Sciatic nerve (tissue), 2 donors: ENCODE results near the gene S1PR2. TPM values are rescaled to one million over a fixed set of nuclear protein-coding genes. Genes with fewer than 3 reads are reported as not detected.

Source experiments
- ATAC-seq: fragments of 200-7000 bp; cut with Tn5 transposase; one replicate; pipeline ENCODE4 v1.9.1; 2020; ENCODE audit warnings: mild to moderate bottlenecking, moderate library complexity
- DNase-seq: peaks from one replicate; pipeline ENCODE4 v3.0.0-alpha.2; 2020; ENCODE audit warnings: low spot score
- intact Hi-C: fragments of 100-400 bp; cut with DNase I; formaldehyde crosslinking; loops from one replicate; pipeline ENCODE4 v1.14.2; 2022
- total RNA-seq: library from RNA; stranded (reverse); fragmentation: NEBNext Ultra II Directional; extraction: Animal tissue kit (Norgen Biotek cat#: 25700); gene quantifications from one replicate; pipeline ENCODE4 v1.2.1, GENCODE V29; 2021
- donor health status: DM: no; HTN: no; CAD: no.
- donor health status: DM: no; HTN: no; CAD: no.

S1PR2 gene, protein sequence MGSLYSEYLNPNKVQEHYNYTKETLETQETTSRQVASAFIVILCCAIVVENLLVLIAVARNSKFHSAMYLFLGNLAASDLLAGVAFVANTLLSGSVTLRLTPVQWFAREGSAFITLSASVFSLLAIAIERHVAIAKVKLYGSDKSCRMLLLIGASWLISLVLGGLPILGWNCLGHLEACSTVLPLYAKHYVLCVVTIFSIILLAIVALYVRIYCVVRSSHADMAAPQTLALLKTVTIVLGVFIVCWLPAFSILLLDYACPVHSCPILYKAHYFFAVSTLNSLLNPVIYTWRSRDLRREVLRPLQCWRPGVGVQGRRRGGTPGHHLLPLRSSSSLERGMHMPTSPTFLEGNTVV
- total RNA-seq, result 15.9 TPM

DNA sequence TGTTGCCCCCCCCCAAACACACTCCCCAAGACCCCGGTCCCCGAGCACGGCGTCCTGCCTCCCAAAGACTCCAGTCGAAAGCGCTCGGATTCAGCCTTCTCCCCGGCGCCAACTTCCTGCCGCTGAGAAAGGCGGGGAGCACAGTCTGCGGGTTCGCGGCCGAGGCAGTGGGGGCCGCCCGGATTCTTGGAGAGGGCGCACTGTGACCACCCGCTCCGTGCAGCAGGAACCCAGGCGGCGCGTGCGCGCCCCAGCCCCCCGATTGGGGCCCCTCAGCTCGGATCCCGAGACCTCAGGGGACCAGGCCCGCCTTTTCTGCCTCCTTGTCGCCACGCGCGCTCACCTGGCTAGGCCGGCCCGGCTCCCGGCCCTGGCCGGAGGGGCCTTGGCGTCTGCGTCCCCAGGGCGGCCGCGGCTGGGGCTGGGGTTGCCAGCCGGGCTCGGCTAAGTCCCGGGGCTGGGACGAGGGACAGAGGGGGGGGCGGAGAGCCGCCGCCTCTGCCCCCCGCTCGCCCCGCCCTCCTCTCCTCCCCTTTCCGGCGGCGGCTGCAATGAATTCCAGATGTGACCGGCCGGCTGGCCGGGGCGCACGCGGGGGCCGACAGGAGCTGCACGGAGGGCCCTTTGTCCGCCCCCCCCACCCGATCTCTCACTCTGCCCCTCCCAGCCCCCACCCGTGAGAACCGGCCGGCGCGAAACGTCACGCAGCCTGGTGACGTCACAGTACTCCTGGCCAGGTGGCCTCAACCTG, at the start of gene S1PR2:
Gene S1PR2 (minus strand): TSS at position 471 of the 751 bp plus-strand sequence. CDS start 6,426 bp downstream, outside the sequence.
- peak; percentile 63 for ATAC-seq
- peak; percentile 90 for DNase-seq
- intact Hi-C loops, result no loop called here

GRCh38 chr19:10279737-10280442, 48.8 kb upstream of the S1PR2 start:
- intact Hi-C loops, result no loop called here
- DNase-seq (no peak), ATAC-seq (no peak)

GRCh38 chr19:10278935-10279334, 47.8 kb upstream of the S1PR2 start:
- ATAC-seq (no peak), DNase-seq (no peak)
- intact Hi-C loops, result no loop called here

DNA sequence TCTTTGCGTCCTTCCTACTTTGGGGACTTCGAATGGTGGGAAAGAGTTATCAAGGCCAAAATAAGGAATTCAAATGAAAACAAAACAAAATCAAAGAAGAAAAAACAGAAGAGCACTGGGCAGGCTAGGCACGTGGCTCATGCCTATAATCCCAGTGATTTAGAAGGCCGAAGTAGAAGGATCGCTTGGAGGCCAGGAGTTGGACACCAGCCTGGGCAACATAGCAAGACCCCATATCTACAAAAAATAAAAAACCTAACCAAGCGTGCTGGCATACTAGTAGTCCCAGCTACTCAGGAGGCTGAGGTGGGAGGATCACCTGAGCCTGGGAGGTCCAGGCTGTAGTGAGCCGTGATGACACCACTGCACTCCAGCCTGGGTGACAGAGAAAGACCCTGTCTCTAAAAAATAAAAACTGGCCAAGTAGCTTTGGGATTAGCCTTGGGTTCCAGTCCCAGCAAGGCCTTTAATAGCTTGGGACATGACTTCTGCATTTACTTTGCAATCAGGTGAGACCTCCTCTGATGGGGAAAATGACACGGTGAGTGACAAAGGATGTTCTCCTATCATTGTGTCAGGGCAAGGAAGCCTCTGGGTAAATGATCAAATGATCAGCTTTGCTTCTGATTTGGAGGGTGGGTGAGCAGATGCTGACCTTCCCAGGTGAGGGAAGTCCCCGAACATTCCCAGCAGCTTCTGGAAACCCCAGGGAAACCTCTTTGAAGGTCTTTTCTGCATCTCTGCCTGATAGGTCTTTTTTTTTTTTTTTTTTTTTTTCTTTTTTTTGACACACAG, 46.9 kb upstream of the S1PR2 start:
- ATAC-seq (no peak), DNase-seq (no peak)
- intact Hi-C loops, result no loop called here

GRCh38 chr19:10274589-10274988, 43.5 kb upstream of the S1PR2 start:
- no peak for DNase-seq
- intact Hi-C loops, result no loop called here
- ATAC-seq, result no peak

GRCh38 chr19:10271543-10272086, 40.5 kb upstream of the S1PR2 start:
- DNase-seq (no peak), ATAC-seq (peak; percentile 4)
- intact Hi-C loops, result no loop called here

- DNase-seq (peak; percentile 93), ATAC-seq (peak; percentile 83)
- intact Hi-C loops, result no loop called here
Measured at GRCh38 chr19:10270616-10271394, 39.7 kb upstream of the S1PR2 start, which contains the start of gene ICAM1. Gene ICAM1, plus strand, starts transcription at chr19:10271120. Its CDS starts 40 bp downstream, at chr19:10271160.

- DNase-seq (peak; percentile 85), ATAC-seq (peak; percentile 73)
- intact Hi-C loops, result no loop called here
Measured at GRCh38 chr19:10270180-10270615, 39.1 kb upstream of the S1PR2 start.

DNA sequence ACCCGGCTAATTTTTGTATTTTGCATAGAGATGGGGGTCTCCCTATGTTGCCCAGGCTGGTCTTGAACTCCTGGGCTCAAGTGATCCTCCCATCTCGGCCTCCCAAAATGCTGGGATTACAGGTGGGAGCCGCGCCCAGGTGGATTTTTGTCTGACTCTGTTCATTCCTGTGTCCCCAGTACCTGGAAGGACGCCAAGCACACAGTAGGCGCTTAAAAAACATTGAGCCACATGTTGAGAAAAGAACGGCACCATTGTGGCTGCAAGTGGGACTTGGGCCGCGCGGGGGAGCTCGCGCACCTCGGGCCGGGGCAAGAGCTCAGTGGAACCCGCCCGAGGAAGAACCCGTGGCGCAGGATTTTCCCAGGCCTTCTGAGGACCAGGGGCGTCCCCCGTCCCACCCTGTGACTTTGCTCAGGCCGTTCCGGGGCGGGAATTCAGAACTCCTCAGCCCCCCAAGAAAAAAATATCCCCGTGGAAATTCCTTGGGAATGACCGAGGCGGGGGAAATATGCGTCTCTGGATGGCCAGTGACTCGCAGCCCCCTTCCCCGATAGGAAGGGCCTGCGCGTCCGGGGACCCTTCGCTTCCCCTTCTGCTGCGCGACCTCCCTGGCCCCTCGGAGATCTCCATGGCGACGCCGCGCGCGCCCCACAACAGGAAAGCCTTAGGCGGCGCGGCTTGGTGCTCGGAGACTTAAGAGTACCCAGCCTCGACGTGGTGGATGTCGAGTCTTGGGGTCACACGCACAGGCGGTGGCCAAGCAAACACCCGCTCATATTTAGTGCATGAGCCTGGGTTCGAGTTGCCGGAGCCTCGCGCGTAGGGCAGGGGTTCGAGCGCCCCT, 38.4 kb upstream of the S1PR2 start:
- intact Hi-C loops, result loop anchor here (5.0 kb wide), 1 partner anchor 123 kb away; no protein-coding TSS in a partner anchor
- DNase-seq (peak; percentile 93), ATAC-seq (peak; percentile 88)

DNA sequence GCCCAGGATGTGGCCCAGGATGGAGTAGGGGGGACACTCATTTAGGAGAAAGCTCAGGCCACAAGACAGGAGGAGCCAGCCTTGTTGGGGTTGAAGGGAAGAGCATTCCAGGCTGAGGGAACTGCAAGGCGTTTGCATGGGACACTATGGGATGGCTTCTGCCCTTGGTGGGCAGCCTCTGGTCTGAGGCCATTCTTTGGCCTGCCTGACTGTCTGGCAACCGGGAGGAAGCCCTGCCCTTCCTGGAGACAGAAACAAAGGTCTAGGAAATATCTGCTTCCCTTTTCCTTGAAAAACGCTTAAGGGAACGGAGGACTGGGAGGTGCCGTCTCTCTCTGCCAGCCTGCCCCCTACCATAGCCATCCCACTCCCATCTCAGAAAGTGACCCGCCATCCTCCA, 36.9 kb upstream of the S1PR2 start:
- intact Hi-C loops, result loop anchor here (5.0 kb wide), 1 partner anchor 124 kb away; no protein-coding TSS in a partner anchor
- ATAC-seq, result no peak

GRCh38 chr19:10266706-10267105, 35.6 kb upstream of the S1PR2 start:
- intact Hi-C loops, result loop anchor here (5.0 kb wide), 1 partner anchor 126 kb away; no protein-coding TSS in a partner anchor
- no peak for ATAC-seq
- no peak for DNase-seq

More for the DNA sequence above, 36.9 kb upstream of the S1PR2 start:
- DNase-seq, result no peak

DNA sequence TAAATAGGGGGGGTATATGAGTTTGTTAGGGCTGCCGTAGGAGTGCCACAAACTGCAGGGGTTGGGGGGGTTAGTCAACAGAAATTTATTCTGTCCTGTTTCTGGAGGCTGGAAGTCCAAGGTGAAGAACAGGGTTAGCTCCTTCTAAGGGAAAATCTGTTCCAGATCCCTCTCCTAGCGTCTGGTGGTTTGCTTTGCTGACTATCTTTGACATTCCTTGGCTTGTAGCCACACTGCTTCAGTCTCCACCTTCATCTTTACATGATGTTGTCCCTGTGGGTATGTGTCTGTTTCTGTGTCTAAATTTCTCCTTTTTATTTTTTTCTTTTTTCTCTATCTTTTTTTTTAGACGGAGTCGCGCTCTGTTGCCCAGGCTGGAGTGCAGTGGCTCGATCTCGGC, 31.6 kb upstream of the S1PR2 start:
- no peak for DNase-seq
- ATAC-seq, result no peak
- intact Hi-C loops, result no loop called here

DNA sequence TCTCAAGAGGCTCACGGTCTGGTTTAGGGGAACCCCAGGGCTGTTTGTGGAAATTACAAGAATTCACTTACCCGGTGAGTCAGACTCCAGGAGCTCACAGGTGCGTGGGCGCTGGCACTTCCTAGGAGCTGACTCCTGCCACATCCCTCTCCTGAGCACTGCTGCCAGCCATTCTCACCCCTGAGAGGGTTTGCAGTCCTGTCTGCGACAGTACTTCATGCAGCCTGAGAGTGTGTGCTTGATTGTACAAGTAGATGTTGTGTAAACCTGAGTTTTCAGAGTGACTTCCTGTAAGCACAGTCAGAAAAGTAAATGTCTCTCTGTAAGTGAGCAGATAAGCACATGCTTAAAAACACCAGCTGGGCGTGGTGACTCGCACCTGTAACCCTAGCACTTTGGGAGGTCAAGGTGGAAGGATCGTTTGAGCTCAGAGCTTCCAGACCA, 29.0 kb upstream of the S1PR2 start:
- no peak for ATAC-seq
- DNase-seq, result no peak
- intact Hi-C loops, result no loop called here

GRCh38 chr19:10259162-10259905, 28.2 kb upstream of the S1PR2 start:
- DNase-seq, result peak; percentile 91
- intact Hi-C loops, result loop anchor here (10.0 kb wide), 1 partner anchor 325 kb away; the partner anchor contains the start of gene OLFM2

GRCh38 chr19:10258080-10258710, 27.1 kb upstream of the S1PR2 start:
- no peak for DNase-seq
- ATAC-seq, result peak; percentile 9
- intact Hi-C loops, result loop anchor here (10.0 kb wide), 1 partner anchor 323 kb away; the partner anchor contains the start of gene OLFM2

More at GRCh38 chr19:10259162-10259905, 28.2 kb upstream of the S1PR2 start:
- peak; percentile 55 for ATAC-seq
